Measurements from ENCODE around the gene MST1. TPM values are rescaled to one million over a fixed set of nuclear protein-coding genes. Genes with fewer than 3 reads are reported as not detected.

The MST1 gene
- total RNA-seq, 2 donors from 2014 or later: 10.2 to 32.2 TPM

DNA sequence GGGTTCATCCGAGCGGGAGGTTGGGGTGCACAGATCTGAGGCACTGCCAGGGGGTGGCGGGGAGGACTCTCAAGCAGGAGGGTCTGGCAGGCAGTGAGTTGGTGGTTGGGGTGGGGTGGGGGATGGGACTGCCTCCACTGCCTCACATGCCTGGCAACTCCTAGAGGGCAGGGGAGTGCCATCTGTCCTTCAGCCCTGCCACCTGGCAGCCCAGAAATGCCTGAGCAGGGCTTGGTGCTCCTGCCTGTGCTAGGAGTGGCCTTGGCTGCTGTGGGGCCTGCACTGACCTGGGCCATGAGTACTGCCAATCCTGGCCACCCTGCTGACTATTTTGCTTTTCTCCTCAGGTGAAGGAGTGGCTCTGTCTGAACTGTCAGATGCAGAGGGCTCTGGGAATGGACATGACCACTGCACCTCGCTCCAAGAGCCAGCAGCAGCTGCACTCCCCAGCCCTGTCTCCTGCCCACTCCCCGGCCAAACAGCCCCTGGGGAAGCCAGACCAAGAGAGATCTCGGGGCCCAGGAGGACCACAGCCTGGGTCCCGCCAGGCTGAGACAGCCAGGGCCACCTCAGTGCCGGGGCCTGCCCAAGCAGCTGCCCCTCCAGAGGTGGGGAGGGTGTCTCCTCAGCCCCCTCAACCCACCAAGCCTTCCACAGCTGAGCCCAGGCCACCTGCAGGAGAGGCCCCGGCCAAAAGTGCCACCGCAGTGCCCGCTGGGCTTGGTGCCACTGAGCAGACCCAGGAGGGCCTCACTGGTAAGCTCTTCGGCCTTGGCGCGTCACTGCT lies 47.2 kb downstream of the MST1 start:
- no peaks in the 10 kb centered on the region for H3K36me3 ChIP-seq
- 94% methylated on average over 13 of the region's 14 CpGs for WGBS
- H3K4me3 ChIP-seq: no peak overlapping the region
- intact Hi-C loops (cut with DNase I): no loop called here
- TF ChIP-seq POLR2AphosphoS5 (IDR thresholded peaks at IDR 0.05) (no peak), POLR2A (IDR thresholded peaks at IDR 0.05) (no peak)
- TF ChIP-seq, protein P1, sequence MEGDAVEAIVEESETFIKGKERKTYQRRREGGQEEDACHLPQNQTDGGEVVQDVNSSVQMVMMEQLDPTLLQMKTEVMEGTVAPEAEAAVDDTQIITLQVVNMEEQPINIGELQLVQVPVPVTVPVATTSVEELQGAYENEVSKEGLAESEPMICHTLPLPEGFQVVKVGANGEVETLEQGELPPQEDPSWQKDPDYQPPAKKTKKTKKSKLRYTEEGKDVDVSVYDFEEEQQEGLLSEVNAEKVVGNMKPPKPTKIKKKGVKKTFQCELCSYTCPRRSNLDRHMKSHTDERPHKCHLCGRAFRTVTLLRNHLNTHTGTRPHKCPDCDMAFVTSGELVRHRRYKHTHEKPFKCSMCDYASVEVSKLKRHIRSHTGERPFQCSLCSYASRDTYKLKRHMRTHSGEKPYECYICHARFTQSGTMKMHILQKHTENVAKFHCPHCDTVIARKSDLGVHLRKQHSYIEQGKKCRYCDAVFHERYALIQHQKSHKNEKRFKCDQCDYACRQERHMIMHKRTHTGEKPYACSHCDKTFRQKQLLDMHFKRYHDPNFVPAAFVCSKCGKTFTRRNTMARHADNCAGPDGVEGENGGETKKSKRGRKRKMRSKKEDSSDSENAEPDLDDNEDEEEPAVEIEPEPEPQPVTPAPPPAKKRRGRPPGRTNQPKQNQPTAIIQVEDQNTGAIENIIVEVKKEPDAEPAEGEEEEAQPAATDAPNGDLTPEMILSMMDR (IDR thresholded peaks at IDR 0.05): no peak
- H3K4me1 ChIP-seq (replicated peaks): no peaks in the 10 kb centered on the region
- no peak overlapping the region for H3K27ac ChIP-seq
- no peaks in the 10 kb centered on the region for H3K9me3 ChIP-seq
- H3K27me3 ChIP-seq (replicated peaks; ENCODE audit: insufficient read depth): no peaks in the 10 kb centered on the region
- DNase-seq (ENCODE audit: low spot score): no peak

DNA sequence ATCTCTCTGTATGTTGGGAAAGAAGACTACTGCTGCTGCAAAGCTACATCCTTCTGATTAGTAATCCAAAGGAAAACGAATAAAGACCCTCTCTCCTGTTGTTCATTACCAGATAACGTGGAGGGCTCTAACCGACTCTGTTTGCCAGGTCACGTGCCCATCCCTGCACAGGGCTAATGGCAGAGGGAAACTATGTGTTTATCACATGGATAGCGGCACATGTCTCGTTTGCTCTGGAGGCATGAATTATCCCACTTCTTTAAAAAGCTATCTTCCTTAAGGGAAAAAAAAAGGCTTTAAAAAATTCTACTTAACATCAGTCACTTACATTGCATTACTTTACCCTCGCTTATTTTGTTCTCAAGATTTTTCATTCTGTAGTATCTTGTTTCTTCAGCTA lies 48.0 kb downstream of the MST1 start:
- Histone ChIP-seq H3K4me1 (replicated peaks) (no peaks in the 10 kb centered on the region), H3K27ac (no peak overlapping the region), H3K36me3 (no peaks in the 10 kb centered on the region), H3K27me3 (replicated peaks; ENCODE audit: insufficient read depth) (no peaks in the 10 kb centered on the region), H3K9me3 (no peaks in the 10 kb centered on the region), H3K4me3 (no peak overlapping the region)
- 80% methylated on average over 7 of the region's 7 CpGs for WGBS
- TF ChIP-seq POLR2A (IDR thresholded peaks at IDR 0.05): no peak
- TF ChIP-seq, protein P1 (IDR thresholded peaks at IDR 0.05): no peak
- TF ChIP-seq POLR2AphosphoS5 (IDR thresholded peaks at IDR 0.05): no peak
- no peak for DNase-seq (ENCODE audit: low spot score)
- intact Hi-C loops (cut with DNase I): no loop called here

DNA sequence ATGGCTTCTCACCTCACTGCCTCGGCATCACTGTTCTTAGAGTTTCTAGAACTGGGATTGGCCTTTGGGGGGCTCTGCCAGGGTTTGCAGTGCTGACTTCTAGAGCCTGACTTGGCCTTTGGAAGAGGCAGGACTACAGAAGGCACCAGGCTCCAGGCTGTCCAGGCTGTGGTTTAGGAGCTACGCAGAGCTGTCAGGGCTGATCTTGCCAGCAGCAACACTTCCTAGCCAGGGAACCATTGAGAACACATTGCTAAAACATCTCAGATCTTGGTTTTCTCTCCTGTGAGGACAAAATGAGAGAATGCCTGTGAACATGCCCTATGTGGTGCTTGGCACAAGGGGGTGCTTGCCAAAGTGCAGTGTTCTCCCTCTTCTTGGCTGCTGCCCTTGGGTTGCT lies 49.7 kb downstream of the MST1 start:
- no peak for DNase-seq (ENCODE audit: low spot score)
- TF ChIP-seq, protein P1 (IDR thresholded peaks at IDR 0.05): no peak
- no peak for TF ChIP-seq POLR2AphosphoS5 (IDR thresholded peaks at IDR 0.05)
- WGBS: 80% methylated on average over 2 of the region's 2 CpGs
- Histone ChIP-seq H3K4me3 (no peak overlapping the region), H3K36me3 (no peaks in the 10 kb centered on the region), H3K4me1 (replicated peaks) (no peaks in the 10 kb centered on the region), H3K27ac (no peak overlapping the region), H3K9me3 (no peaks in the 10 kb centered on the region), H3K27me3 (replicated peaks; ENCODE audit: insufficient read depth) (no peaks in the 10 kb centered on the region)
- intact Hi-C loops (cut with DNase I): no loop called here

DNA sequence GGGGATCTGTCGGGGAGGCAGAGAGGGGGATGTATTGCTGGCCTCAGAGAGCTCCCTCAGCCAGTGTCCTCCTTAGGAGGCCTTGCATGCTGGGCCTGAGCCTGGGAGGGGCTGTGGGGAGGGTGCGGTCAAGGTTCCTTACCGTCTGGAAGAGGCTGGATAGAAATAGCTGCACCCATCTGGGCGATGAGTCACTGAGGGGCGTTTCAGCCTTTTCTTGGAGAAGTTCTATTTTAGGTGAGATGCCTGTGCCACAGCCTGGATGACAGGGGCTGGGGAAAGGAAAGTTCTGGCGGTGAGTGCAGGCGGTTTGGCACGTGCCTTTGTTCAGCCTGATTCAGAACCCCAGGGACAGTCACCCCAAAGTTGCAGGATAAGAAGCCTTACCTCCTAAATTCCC lies 50.8 kb downstream of the MST1 start:
- Histone ChIP-seq H3K9me3 (no peaks in the 10 kb centered on the region), H3K27ac (no peak overlapping the region), H3K27me3 (replicated peaks; ENCODE audit: insufficient read depth) (no peaks in the 10 kb centered on the region), H3K4me3 (no peak overlapping the region), H3K4me1 (replicated peaks) (no peaks in the 10 kb centered on the region), H3K36me3 (no peaks in the 10 kb centered on the region)
- no peak for DNase-seq (ENCODE audit: low spot score)
- intact Hi-C loops (cut with DNase I): no loop called here
- TF ChIP-seq, protein P1 (IDR thresholded peaks at IDR 0.05): no peak
- TF ChIP-seq POLR2AphosphoS5 (IDR thresholded peaks at IDR 0.05): no peak
- no peak for TF ChIP-seq POLR2A (IDR thresholded peaks at IDR 0.05)
- 62% methylated on average over 8 of the region's 8 CpGs for WGBS
